Activated T-helper 1 cell treated with Interleukin-2 at 50 U/mL for 16 hours (primary cell): ENCODE data around the gene RCAN2.

ENCODE experiments used
- DNase-seq: peaks from one replicate; pipeline ENCODE4 v3.0.0-alpha.2; 2020; ENCODE audit warnings: low read depth

Gene RCAN2

GRCh38 chr6:46491628-46492547, 639 bp upstream of the RCAN2 start:
- no peak for DNase-seq

GRCh38 chr6:46490425-46491200, 636 bp downstream of the RCAN2 start:
- no peak for DNase-seq

- no peak for DNase-seq
These were observed 5.1 kb downstream of the RCAN2 start for GRCh38 chr6:46486181-46486580.

GRCh38 chr6:46484081-46484820, 7.0 kb downstream of the RCAN2 start:
- DNase-seq: no peak

GRCh38 chr6:46476301-46476700, 14.9 kb downstream of the RCAN2 start:
- DNase-seq: no peak

- no peak for DNase-seq
These were observed 17.4 kb downstream of the RCAN2 start for GRCh38 chr6:46473881-46474280.

- no peak for DNase-seq
These were observed 19.0 kb downstream of the RCAN2 start for GRCh38 chr6:46472243-46472642.

GRCh38 chr6:46469021-46469420, 22.2 kb downstream of the RCAN2 start:
- DNase-seq: no peak

GRCh38 chr6:46468403-46469010, 22.7 kb downstream of the RCAN2 start:
- DNase-seq: no peak

- DNase-seq: no peak
These were observed 24.7 kb downstream of the RCAN2 start for GRCh38 chr6:46466570-46466969.

GRCh38 chr6:46465294-46466165, 25.7 kb downstream of the RCAN2 start:
- no peak for DNase-seq

GRCh38 chr6:46456297-46456696, 35.0 kb downstream of the RCAN2 start:
- no peak for DNase-seq

GRCh38 chr6:46454691-46455090, 36.6 kb downstream of the RCAN2 start:
- DNase-seq: no peak

- no peak for DNase-seq
These were observed 37.4 kb downstream of the RCAN2 start for GRCh38 chr6:46453741-46454316.

GRCh38 chr6:46453216-46453615, 38.0 kb downstream of the RCAN2 start:
- no peak for DNase-seq

GRCh38 chr6:46452312-46452917, 38.8 kb downstream of the RCAN2 start:
- no peak for DNase-seq

- no peak for DNase-seq
These were observed 39.9 kb downstream of the RCAN2 start for GRCh38 chr6:46451343-46451742.

GRCh38 chr6:46444772-46445454, 46.3 kb downstream of the RCAN2 start:
- no peak for DNase-seq

GRCh38 chr6:46443623-46444022, 47.6 kb downstream of the RCAN2 start:
- no peak for DNase-seq

- DNase-seq: no peak
These were observed 50.6 kb downstream of the RCAN2 start for GRCh38 chr6:46440641-46441040.
